ENCODE measurements around the gene CACNA1G. TPM values are rescaled to one million over a fixed set of nuclear protein-coding genes. Genes with fewer than 3 reads are reported as not detected.

Gene CACNA1G
- total and polyA plus RNA-seq, 9 donors = 1.0 to 39.1 (median 4.7) TPM

DNA sequence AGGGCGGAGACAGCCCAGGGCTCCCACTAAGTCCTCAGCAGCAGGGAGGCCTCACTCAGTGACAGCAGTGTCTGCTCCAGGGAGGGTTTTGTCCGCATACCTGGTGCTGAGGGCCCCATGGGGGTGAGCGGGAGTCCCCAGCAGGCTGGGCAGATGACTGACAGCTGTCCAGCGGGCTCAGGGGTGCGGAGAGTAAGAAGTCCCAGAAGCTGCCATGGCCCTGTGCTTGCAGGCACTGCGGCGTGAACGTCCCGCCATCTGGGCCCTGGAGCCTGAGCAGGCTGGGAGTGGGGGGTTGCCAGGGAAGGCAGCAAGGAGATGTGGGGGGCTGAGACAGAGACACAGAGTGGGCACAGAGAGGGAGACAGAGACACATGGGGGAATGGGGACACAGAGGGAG is 20.1 kb downstream of the CACNA1G start:
- intact Hi-C loops (cut with DNase I) = no loop called here

DNA sequence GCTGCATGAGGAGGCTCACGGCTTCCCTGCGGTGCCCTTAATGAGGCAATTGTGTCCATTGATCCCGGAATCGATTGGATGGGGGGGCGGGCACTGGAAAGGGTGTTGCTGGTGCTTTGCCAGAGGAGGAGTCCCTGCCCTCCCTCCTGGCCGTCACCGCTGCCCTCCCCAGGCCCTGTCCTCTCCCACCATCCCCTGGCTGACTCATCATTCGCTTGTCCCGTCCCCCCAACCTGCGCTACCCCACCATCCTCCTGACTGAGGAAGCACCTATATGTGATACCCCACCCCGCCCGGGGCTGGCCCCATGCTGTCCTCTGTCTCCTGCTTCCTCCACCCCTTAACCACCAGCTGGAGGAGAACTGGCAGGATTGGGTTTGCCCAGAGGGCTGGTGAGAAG is 20.8 kb downstream of the CACNA1G start:
- intact Hi-C loops (cut with DNase I) = no loop called here
- Histone ChIP-seq H3K36me3 (no peaks in the 10 kb centered on the region), H3K27me3 (no peaks in the 10 kb centered on the region), H3K4me3 (no peak overlapping the region), H3K27ac (no peak overlapping the region), H3K9me3 (no peaks in the 10 kb centered on the region), H3K4me1 (ENCODE audit: insufficient read depth) (no peaks in the 10 kb centered on the region)
- no peak for DNase-seq
- WGBS, 3 donors = 94 to 97% (median 96%) methylated on average over 12 of the region's 12 CpGs
- TF ChIP-seq POLR2A (IDR thresholded peaks at IDR 0.05) = no peak
- TF ChIP-seq, protein P1, sequence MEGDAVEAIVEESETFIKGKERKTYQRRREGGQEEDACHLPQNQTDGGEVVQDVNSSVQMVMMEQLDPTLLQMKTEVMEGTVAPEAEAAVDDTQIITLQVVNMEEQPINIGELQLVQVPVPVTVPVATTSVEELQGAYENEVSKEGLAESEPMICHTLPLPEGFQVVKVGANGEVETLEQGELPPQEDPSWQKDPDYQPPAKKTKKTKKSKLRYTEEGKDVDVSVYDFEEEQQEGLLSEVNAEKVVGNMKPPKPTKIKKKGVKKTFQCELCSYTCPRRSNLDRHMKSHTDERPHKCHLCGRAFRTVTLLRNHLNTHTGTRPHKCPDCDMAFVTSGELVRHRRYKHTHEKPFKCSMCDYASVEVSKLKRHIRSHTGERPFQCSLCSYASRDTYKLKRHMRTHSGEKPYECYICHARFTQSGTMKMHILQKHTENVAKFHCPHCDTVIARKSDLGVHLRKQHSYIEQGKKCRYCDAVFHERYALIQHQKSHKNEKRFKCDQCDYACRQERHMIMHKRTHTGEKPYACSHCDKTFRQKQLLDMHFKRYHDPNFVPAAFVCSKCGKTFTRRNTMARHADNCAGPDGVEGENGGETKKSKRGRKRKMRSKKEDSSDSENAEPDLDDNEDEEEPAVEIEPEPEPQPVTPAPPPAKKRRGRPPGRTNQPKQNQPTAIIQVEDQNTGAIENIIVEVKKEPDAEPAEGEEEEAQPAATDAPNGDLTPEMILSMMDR (IDR thresholded peaks at IDR 0.05) = no peak
- no peak for TF ChIP-seq EP300 (IDR thresholded peaks at IDR 0.05)

More for the DNA sequence above, 20.1 kb downstream of the CACNA1G start:
- Histone ChIP-seq H3K36me3 (no peaks in the 10 kb centered on the region), H3K27ac (no peak overlapping the region), H3K27me3 (no peaks in the 10 kb centered on the region), H3K4me3 (no peak overlapping the region), H3K9me3 (no peaks in the 10 kb centered on the region), H3K4me1 (ENCODE audit: insufficient read depth) (no peaks in the 10 kb centered on the region)
- 96 to 97% (median 97%) methylated on average over 9 of the region's 9 CpGs for WGBS, 3 donors
- no peak for DNase-seq
- TF ChIP-seq EP300 (IDR thresholded peaks at IDR 0.05) = no peak
- no peak for TF ChIP-seq POLR2A (IDR thresholded peaks at IDR 0.05)
- TF ChIP-seq, protein P1 (IDR thresholded peaks at IDR 0.05) = no peak

DNA sequence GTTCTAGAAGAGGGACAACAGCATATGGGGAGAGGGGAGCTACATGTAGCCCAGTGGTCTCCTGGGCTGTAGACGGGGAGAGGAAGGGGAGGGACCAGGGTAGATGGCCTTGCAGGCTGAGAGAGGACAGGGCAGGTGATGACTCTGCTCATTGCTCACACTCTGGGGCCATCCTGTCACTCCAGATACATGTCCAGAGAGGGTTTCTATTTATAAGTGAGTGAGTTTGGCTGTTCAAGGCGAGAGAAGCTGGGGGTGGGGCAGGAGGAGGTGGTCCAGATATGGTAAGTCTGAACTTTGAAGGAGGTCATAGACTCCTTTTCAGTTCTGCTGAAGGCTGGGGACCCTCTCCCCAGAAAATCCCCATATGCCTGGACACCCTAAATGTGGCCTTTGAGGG is 22.2 kb downstream of the CACNA1G start:
- no peak overlapping the region for H3K4me3 ChIP-seq
- no peak overlapping the region for H3K27ac ChIP-seq
- DNase-seq = no peak
- TF ChIP-seq POLR2A (IDR thresholded peaks at IDR 0.05) (no peak), EP300 (IDR thresholded peaks at IDR 0.05) (no peak)
- TF ChIP-seq, protein P1 (IDR thresholded peaks at IDR 0.05) = no peak
- WGBS, 3 donors = 87 to 92% (median 89%) methylated on average over 2 of the region's 2 CpGs
- no peaks in the 10 kb centered on the region for H3K9me3 ChIP-seq
- no peaks in the 10 kb centered on the region for H3K4me1 ChIP-seq (ENCODE audit: insufficient read depth)
- no peaks in the 10 kb centered on the region for H3K36me3 ChIP-seq
- intact Hi-C loops (cut with DNase I) = no loop called here
- H3K27me3 ChIP-seq = no peaks in the 10 kb centered on the region

DNA sequence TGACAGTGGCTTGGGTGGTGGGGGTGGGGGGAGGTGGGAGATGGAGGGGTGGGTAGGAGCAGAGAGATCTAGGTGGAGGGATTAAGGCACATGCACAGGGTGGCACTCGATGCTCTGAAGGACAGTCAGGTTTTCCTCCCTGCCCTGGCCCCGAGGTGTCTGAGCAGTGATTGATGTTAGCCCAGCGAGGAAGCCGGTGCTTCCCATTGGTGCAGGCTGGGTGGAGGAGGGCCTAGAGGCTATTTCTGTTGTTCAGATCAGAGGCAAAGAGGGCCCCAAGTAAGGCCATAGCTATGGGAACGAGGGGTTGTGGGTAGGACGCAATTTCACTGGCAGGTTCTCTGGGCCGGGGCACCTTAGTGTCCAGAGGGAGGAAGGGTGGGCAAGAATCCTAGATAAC is 23.1 kb downstream of the CACNA1G start:
- H3K9me3 ChIP-seq = no peaks in the 10 kb centered on the region
- H3K36me3 ChIP-seq = no peaks in the 10 kb centered on the region
- DNase-seq = no peak
- H3K4me3 ChIP-seq = no peak overlapping the region
- no peak for TF ChIP-seq EP300 (IDR thresholded peaks at IDR 0.05)
- TF ChIP-seq, protein P1 (IDR thresholded peaks at IDR 0.05) = no peak
- 76 to 82% (median 78%) methylated on average over 7 of the region's 7 CpGs for WGBS, 3 donors
- H3K27me3 ChIP-seq = no peaks in the 10 kb centered on the region
- intact Hi-C loops (cut with DNase I) = no loop called here
- H3K4me1 ChIP-seq (ENCODE audit: insufficient read depth) = peaks cover 4% of the 10 kb centered on the region
- no peak overlapping the region for H3K27ac ChIP-seq

DNA sequence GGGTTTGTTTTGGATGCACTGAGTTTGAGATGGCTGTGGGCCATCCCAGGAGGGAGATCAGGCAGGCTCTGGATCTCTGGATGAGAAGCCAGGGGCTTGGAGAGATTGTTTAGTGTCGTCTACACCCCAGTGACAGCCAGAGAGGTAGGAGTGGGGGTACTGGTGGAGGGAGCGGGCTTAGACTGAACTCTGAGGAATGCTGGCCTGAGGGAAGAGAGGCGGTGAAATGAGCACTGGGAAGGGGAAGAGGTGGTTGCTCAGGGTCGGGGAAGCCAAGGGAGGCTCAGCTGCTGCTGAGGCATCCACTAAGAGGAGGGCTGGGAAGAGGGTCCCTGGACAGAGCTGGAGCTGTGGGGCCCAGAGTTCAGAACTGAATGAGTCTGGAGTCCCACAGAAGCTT is 23.6 kb downstream of the CACNA1G start:
- Histone ChIP-seq H3K9me3 (no peaks in the 10 kb centered on the region), H3K27ac (no peak overlapping the region), H3K36me3 (no peaks in the 10 kb centered on the region), H3K27me3 (no peaks in the 10 kb centered on the region), H3K4me3 (no peak overlapping the region), H3K4me1 (ENCODE audit: insufficient read depth) (peaks cover 9% of the 10 kb centered on the region)
- TF ChIP-seq, protein P1 (IDR thresholded peaks at IDR 0.05) = no peak
- no peak for TF ChIP-seq POLR2A (IDR thresholded peaks at IDR 0.05)
- TF ChIP-seq EP300 (IDR thresholded peaks at IDR 0.05) = no peak
- intact Hi-C loops (cut with DNase I) = no loop called here
- no peak for DNase-seq
- WGBS, 3 donors = 64 to 81% (median 75%) methylated on average over 4 of the region's 4 CpGs
